KMS-11 (cell line): ENCODE results near the gene AKAP10.

Source experiments
- H2AFZ ChIP-seq: fragments of 200-600 bp; sonication (generic); 2 replicates; pipeline ENCODE4 v1.6.1; 2016; ENCODE audit warnings: antibody characterized with exemption, mixed run types, low read depth
- H3K27ac ChIP-seq: fragments of 200-600 bp; sonication (generic); 2 replicates; pipeline ENCODE4 v1.6.1; 2016; ENCODE audit warnings: mild to moderate bottlenecking, mixed run types
- H3K27me3 ChIP-seq: fragments of 200-600 bp; sonication (generic); 2 replicates; pipeline ENCODE4 v1.6.1; 2017; ENCODE audit warnings: mild to moderate bottlenecking, low read depth, mixed run types, moderate library complexity; ENCODE audit not compliant: insufficient read depth
- H3K36me3 ChIP-seq: fragments of 200-600 bp; sonication (generic); 2 replicates; pipeline ENCODE4 v1.6.1; 2017; ENCODE audit warnings: mild to moderate bottlenecking, mixed run types; ENCODE audit not compliant: insufficient read depth
- H3K4me1 ChIP-seq: fragments of 200-600 bp; sonication (generic); 2 replicates; pipeline ENCODE4 v1.6.1; 2016; ENCODE audit warnings: mild to moderate bottlenecking, low read depth, mixed run types; ENCODE audit not compliant: poor library complexity, severe bottlenecking
- H3K4me2 ChIP-seq: fragments of 200-600 bp; sonication (generic); 2 replicates; pipeline ENCODE4 v1.7.0; 2016; ENCODE audit warnings: mild to moderate bottlenecking, mixed run types
- H3K4me3 ChIP-seq: fragments of 200-600 bp; sonication (generic); IDR thresholded peaks from 2 replicates; pipeline ENCODE4 v1.6.1; 2017; ENCODE audit warnings: low read depth, low read length, mixed read lengths; ENCODE audit not compliant: insufficient read depth
- H3K79me2 ChIP-seq: fragments of 200-600 bp; sonication (generic); 2 replicates; pipeline ENCODE4 v1.6.1; 2016; ENCODE audit warnings: low read depth, mixed run types; ENCODE audit not compliant: insufficient read depth
- H3K9ac ChIP-seq: fragments of 200-600 bp; sonication (generic); 2 replicates; pipeline ENCODE4 v1.6.1; 2016; ENCODE audit warnings: mild to moderate bottlenecking, mixed run types
- H4K20me1 ChIP-seq: fragments of 200-600 bp; sonication (generic); 2 replicates; pipeline ENCODE4 v1.6.1; 2016; ENCODE audit warnings: mild to moderate bottlenecking, mixed run types; ENCODE audit not compliant: insufficient read depth
- CTCF ChIP-seq: fragments of 200-600 bp; sonication (generic); conservative IDR thresholded peaks from 2 replicates; pipeline ENCODE4 v1.6.1; 2017; ENCODE audit warnings: low read depth, mild to moderate bottlenecking, antibody characterized with exemption, low read length, moderate library complexity, mixed read lengths

AKAP10 gene

DNA sequence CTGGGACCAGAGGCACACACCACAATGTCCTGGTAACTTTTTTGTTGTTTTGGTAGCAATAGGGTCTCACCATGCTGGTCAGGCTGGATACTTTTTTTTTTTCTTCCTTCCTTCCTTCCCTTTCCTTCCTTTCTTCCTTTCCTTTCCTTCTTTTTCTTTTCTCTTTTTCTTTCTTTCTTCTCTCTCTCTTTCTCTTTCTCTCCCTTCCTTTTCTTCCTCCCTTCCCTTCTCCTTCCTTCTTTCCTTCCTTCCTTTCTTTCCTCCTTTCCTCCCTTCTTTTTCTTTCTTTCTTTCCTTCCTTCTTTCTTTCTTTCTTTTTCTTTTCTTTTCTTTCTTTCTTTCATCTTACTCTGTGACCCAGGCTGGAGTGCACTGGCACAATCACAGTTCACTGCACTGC, 91.5 kb downstream of the AKAP10 start:
- Histone ChIP-seq H3K27ac (no peak overlapping the region), H2AFZ (no peak overlapping the region), H4K20me1 (no peaks in the 10 kb centered on the region), H3K9ac (no peak overlapping the region), H3K36me3 (no peaks in the 10 kb centered on the region), H3K4me2 (no peak overlapping the region), H3K27me3 (no peaks in the 10 kb centered on the region), H3K4me1 (no peaks in the 10 kb centered on the region), H3K79me2 (no peaks in the 10 kb centered on the region), H3K4me3 (no peak overlapping the region)
- no peak for TF ChIP-seq CTCF

- Histone ChIP-seq H3K9ac (no peak overlapping the region), H3K79me2 (no peaks in the 10 kb centered on the region), H3K4me1 (no peaks in the 10 kb centered on the region), H3K4me3 (no peak overlapping the region), H3K36me3 (no peaks in the 10 kb centered on the region), H2AFZ (no peak overlapping the region), H3K27me3 (no peaks in the 10 kb centered on the region), H3K4me2 (no peak overlapping the region), H3K27ac (no peak overlapping the region), H4K20me1 (no peaks in the 10 kb centered on the region)
- no peak for TF ChIP-seq CTCF
These were observed 94.0 kb downstream of the AKAP10 start for GRCh38 chr17:19883537-19884215.

DNA sequence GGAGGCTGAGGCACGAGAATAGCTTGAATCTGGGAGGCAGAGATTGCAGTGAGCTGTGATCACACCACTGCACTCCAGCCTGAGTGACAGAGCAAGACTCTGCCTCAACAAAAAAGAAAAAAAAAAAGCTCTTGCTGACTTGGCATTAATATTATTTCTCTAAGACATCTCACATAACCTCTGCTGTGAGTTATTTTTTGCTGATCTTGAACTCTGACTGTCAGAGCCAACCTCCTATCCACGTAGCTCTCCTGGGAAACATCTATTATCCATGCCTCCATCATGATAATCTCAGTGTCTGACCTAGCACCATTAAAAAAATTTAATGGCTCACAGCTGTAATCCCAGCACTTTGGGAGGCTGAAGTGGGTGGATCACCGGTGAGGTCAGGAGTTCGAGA, 97.2 kb downstream of the AKAP10 start:
- H4K20me1 ChIP-seq: no peaks in the 10 kb centered on the region
- no peaks in the 10 kb centered on the region for H3K27me3 ChIP-seq
- TF ChIP-seq CTCF: no peak
- no peak overlapping the region for H3K4me2 ChIP-seq
- H3K4me1 ChIP-seq: no peaks in the 10 kb centered on the region
- H2AFZ ChIP-seq: no peak overlapping the region
- H3K79me2 ChIP-seq: no peaks in the 10 kb centered on the region
- no peaks in the 10 kb centered on the region for H3K36me3 ChIP-seq
- no peak overlapping the region for H3K27ac ChIP-seq
- H3K9ac ChIP-seq: no peak overlapping the region
- no peak overlapping the region for H3K4me3 ChIP-seq

DNA sequence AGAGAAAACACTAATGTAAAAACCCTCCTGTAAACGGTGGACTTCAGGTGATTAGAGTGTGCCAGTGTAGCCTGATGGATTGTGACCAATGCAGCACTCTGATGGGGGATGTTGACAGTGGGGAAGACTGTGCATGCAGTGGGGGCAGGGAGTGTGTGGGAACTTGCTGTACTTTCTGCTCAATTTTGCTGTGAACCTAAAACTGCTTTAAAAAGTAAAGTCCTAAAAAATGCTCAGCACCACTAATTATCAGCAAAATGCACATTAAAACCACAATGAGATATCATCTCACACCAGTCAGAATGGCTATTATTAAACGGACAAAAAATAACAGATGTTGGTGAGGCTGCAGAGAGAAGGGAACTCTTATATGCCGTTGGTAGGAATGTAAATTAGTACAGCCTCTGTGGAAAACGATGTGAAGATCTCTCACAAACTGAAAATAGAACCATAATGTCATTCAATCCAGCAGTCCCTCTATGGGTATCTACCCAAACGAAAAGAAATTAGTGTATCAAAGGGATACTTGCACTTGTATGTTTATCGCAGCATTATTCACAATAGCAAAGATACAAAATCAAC, 100.2 kb downstream of the AKAP10 start:
- Histone ChIP-seq H3K4me3 (no peak overlapping the region), H2AFZ (no peak overlapping the region), H3K4me2 (no peak overlapping the region), H3K27ac (no peak overlapping the region), H3K79me2 (no peaks in the 10 kb centered on the region), H3K9ac (no peak overlapping the region), H4K20me1 (no peaks in the 10 kb centered on the region), H3K4me1 (no peaks in the 10 kb centered on the region), H3K36me3 (no peaks in the 10 kb centered on the region), H3K27me3 (no peaks in the 10 kb centered on the region)
- no peak for TF ChIP-seq CTCF
